Vagina (tissue), 2 donors: ENCODE measurements around the gene TMEM151A.

ENCODE experiments used
- POLR2AphosphoS5 ChIP-seq, 2 donors: sonication (generic); formaldehyde crosslinking; IDR thresholded peaks; one replicate each; pipeline ENCODE4 v1.9.0; 2017; ENCODE audit warnings: antibody characterized with exemption in 2 of 2, mild to moderate bottlenecking in 2 of 2, low read depth in 1 of 2; ENCODE audit not compliant: insufficient read depth in 1 of 2
- TF ChIP-seq, protein P1 (sequence below), 3 experiments: fragments of 450-650 bp in 2 of 3; fragments of 200-600 bp in 1 of 3; sonication (generic) in 1 of 3; IDR thresholded peaks; one replicate each; pipeline ENCODE4 v1.5.1; 2017 to 2019; ENCODE audit warnings: antibody characterized with exemption in 3 of 3, mild to moderate bottlenecking in 2 of 3, moderate library complexity in 2 of 3

DNA sequence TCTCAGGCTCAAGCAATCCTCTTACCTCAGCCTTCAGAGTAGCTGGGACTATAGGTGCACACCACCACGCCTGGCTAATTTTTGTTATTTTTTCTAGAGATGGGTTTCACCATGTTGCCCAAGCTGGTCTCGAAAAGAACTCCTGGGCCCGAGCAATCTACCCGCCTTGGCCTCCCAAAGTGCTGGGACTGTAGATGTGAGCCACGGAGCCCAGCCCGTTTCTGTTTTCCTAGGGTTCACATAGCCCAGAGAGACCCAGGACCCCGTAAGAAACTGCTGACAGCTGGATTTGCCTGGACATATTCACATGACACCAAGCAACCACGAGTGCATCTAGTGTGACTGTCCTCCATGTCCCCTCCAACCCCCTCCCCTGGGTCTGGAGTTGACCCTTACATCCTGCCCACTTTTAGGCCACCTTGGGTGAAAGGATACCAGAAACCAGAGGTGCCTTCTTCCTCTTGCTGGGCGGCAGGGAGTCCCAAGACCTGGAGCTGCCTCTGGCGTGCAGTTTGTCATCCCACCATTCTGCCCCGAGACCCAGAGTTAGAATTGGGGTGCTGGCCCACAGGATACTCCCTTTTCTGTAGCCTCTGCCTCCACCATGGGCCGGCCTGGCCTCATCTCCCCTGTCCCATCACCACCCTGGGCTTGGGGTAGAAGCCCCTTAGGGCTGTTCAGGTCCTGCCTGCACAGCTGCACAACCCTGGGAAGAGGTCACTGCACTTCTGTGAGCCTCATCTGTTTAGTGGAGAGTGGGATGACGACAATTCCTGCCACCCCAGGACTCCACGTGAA is 48.2 kb downstream of the TMEM151A start:
- TF ChIP-seq, protein P1, sequence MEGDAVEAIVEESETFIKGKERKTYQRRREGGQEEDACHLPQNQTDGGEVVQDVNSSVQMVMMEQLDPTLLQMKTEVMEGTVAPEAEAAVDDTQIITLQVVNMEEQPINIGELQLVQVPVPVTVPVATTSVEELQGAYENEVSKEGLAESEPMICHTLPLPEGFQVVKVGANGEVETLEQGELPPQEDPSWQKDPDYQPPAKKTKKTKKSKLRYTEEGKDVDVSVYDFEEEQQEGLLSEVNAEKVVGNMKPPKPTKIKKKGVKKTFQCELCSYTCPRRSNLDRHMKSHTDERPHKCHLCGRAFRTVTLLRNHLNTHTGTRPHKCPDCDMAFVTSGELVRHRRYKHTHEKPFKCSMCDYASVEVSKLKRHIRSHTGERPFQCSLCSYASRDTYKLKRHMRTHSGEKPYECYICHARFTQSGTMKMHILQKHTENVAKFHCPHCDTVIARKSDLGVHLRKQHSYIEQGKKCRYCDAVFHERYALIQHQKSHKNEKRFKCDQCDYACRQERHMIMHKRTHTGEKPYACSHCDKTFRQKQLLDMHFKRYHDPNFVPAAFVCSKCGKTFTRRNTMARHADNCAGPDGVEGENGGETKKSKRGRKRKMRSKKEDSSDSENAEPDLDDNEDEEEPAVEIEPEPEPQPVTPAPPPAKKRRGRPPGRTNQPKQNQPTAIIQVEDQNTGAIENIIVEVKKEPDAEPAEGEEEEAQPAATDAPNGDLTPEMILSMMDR (IDR thresholded peaks at IDR 0.05), result no peak
- no peak for TF ChIP-seq POLR2AphosphoS5 (IDR thresholded peaks at IDR 0.05; ENCODE audit: insufficient read depth in 1 of 2, low read depth in 1 of 2)
